GM18951 (cell line): ENCODE measurements around the gene SSTR5.

Experiments
- POLR2A ChIP-seq: IDR thresholded peaks from 4 replicates; pipeline ENCODE4 v1.6.1; 2011; ENCODE audit warnings: mild to moderate bottlenecking; ENCODE audit not compliant: insufficient read length, insufficient read depth; ENCODE audit errors: extremely low read depth
- in situ Hi-C: fragments of 300-500 bp; cut with MboI; formaldehyde crosslinking; loops from one replicate; pipeline ENCODE4 v1.12.0; 2022; ENCODE audit warnings: low sequenced_read_pairs, mixed read lengths, inconsistent platforms; ENCODE audit not compliant: unreplicated experiment

The SSTR5 gene

GRCh38 chr16:1099189-1100083 lies 26.9 kb downstream of the SSTR5 start:
- in situ Hi-C loops, result no loop called here
- no peak for TF ChIP-seq POLR2A

GRCh38 chr16:1100084-1100800 lies 27.7 kb downstream of the SSTR5 start:
- in situ Hi-C loops, result no loop called here
- TF ChIP-seq POLR2A, result no peak

- TF ChIP-seq POLR2A, result no peak
- in situ Hi-C loops, result no loop called here
Measured at GRCh38 chr16:1101133-1101532, 28.6 kb downstream of the SSTR5 start.

GRCh38 chr16:1101573-1102332 lies 29.2 kb downstream of the SSTR5 start:
- no peak for TF ChIP-seq POLR2A
- in situ Hi-C loops, result no loop called here

- TF ChIP-seq POLR2A, result no peak
- in situ Hi-C loops, result no loop called here
Measured at GRCh38 chr16:1102333-1102700, 29.8 kb downstream of the SSTR5 start.

GRCh38 chr16:1102921-1103635 lies 30.5 kb downstream of the SSTR5 start:
- in situ Hi-C loops, result no loop called here
- TF ChIP-seq POLR2A, result no peak

- TF ChIP-seq POLR2A, result no peak
- in situ Hi-C loops, result no loop called here
Measured at GRCh38 chr16:1103636-1103980, 31.1 kb downstream of the SSTR5 start.

- no peak for TF ChIP-seq POLR2A
- in situ Hi-C loops, result no loop called here
Measured at GRCh38 chr16:1105888-1106620, 33.5 kb downstream of the SSTR5 start.

- in situ Hi-C loops, result no loop called here
- TF ChIP-seq POLR2A, result no peak
Measured at GRCh38 chr16:1106659-1107058, 34.1 kb downstream of the SSTR5 start.

GRCh38 chr16:1107141-1107540 lies 34.6 kb downstream of the SSTR5 start:
- in situ Hi-C loops, result no loop called here
- no peak for TF ChIP-seq POLR2A

- in situ Hi-C loops, result no loop called here
- no peak for TF ChIP-seq POLR2A
Measured at GRCh38 chr16:1107731-1108130, 35.2 kb downstream of the SSTR5 start.

GRCh38 chr16:1108299-1109252 lies 36.0 kb downstream of the SSTR5 start:
- in situ Hi-C loops, result no loop called here
- TF ChIP-seq POLR2A, result no peak

GRCh38 chr16:1109648-1110047 lies 37.1 kb downstream of the SSTR5 start:
- TF ChIP-seq POLR2A, result no peak
- in situ Hi-C loops, result no loop called here
